ENCODE data around the gene C1orf226. TPM values are rescaled to one million over a fixed set of nuclear protein-coding genes. Genes with fewer than 3 reads are reported as not detected.

Gene C1orf226
- total RNA-seq, 1 donor = 0.86 TPM

GRCh38 chr1:162358928-162359327 is 22.6 kb upstream of the C1orf226 start:
- no peak for DNase-seq (ENCODE audit: low read depth)
- H3K4me3 ChIP-seq (ENCODE audit: low read depth, low read length) = no peak overlapping the region
- TF ChIP-seq CTCF (IDR thresholded peaks at IDR 0.05; ENCODE audit: insufficient read depth, low read depth, low read length) = no peak

- H3K4me3 ChIP-seq (ENCODE audit: low read depth, low read length) = no peak overlapping the region
- DNase-seq (ENCODE audit: low read depth) = no peak
- TF ChIP-seq CTCF (IDR thresholded peaks at IDR 0.05; ENCODE audit: insufficient read depth, low read depth, low read length) = no peak
Measured at GRCh38 chr1:162359523-162360236, 21.8 kb upstream of the C1orf226 start.

- TF ChIP-seq CTCF (IDR thresholded peaks at IDR 0.05; ENCODE audit: insufficient read depth, low read depth, low read length) = no peak
- no peak overlapping the region for H3K4me3 ChIP-seq (ENCODE audit: low read depth, low read length)
- no peak for DNase-seq (ENCODE audit: low read depth)
Measured at GRCh38 chr1:162360237-162360873, 21.2 kb upstream of the C1orf226 start.

GRCh38 chr1:162360874-162361260 is 20.7 kb upstream of the C1orf226 start:
- no peak overlapping the region for H3K4me3 ChIP-seq (ENCODE audit: low read depth, low read length)
- no peak for TF ChIP-seq CTCF (IDR thresholded peaks at IDR 0.05; ENCODE audit: insufficient read depth, low read depth, low read length)
- DNase-seq (ENCODE audit: low read depth) = no peak

GRCh38 chr1:162361349-162361748 is 20.2 kb upstream of the C1orf226 start:
- no peak for DNase-seq (ENCODE audit: low read depth)
- H3K4me3 ChIP-seq (ENCODE audit: low read depth, low read length) = no peak overlapping the region
- TF ChIP-seq CTCF (IDR thresholded peaks at IDR 0.05; ENCODE audit: insufficient read depth, low read depth, low read length) = no peak

GRCh38 chr1:162363823-162364222 is 17.7 kb upstream of the C1orf226 start:
- no peak for DNase-seq (ENCODE audit: low read depth)
- TF ChIP-seq CTCF (IDR thresholded peaks at IDR 0.05; ENCODE audit: insufficient read depth, low read depth, low read length) = no peak
- no peak overlapping the region for H3K4me3 ChIP-seq (ENCODE audit: low read depth, low read length)

Data from fibroblast of villous mesenchyme (primary cell).